ENCODE data around the gene CD44.
A peak's percentile ranks its signal among the peaks of the same experiment; 100 is the strongest.

CD44 gene

GRCh38 chr11:35154952-35155351, 16.0 kb downstream of the CD44 start:
- DNase-seq: no peak
- Histone ChIP-seq H3K27ac (ENCODE audit: insufficient read depth, low read length, poor library complexity, severe bottlenecking) (no peak overlapping the region), H3K4me1 (ENCODE audit: control insufficient read depth, insufficient read depth, low read length, poor library complexity, severe bottlenecking) (peaks cover 93% of the 10 kb centered on the region), H3K4me3 (ENCODE audit: insufficient read depth, low read depth, low read length, poor library complexity, severe bottlenecking) (no peak overlapping the region), H3K36me3 (ENCODE audit: control insufficient read depth, insufficient read depth, low read length) (peaks cover 32% of the 10 kb centered on the region), H3K27me3 (replicated peaks; ENCODE audit: control insufficient read depth, insufficient read depth, low read length, poor library complexity, severe bottlenecking) (no peaks in the 10 kb centered on the region), H3K9me3 (ENCODE audit: control insufficient read depth, low read length) (no peaks in the 10 kb centered on the region)

GRCh38 chr11:35155677-35156076, 16.7 kb downstream of the CD44 start:
- Histone ChIP-seq H3K4me3 (ENCODE audit: insufficient read depth, low read depth, low read length, poor library complexity, severe bottlenecking) (no peak overlapping the region), H3K27ac (ENCODE audit: insufficient read depth, low read length, poor library complexity, severe bottlenecking) (peak overlapping the region; percentile 20), H3K27me3 (replicated peaks; ENCODE audit: control insufficient read depth, insufficient read depth, low read length, poor library complexity, severe bottlenecking) (no peaks in the 10 kb centered on the region), H3K9me3 (ENCODE audit: control insufficient read depth, low read length) (no peaks in the 10 kb centered on the region), H3K4me1 (ENCODE audit: control insufficient read depth, insufficient read depth, low read length, poor library complexity, severe bottlenecking) (peaks cover 92% of the 10 kb centered on the region), H3K36me3 (ENCODE audit: control insufficient read depth, insufficient read depth, low read length) (peaks cover 30% of the 10 kb centered on the region)
- no peak for DNase-seq

- Histone ChIP-seq H3K36me3 (ENCODE audit: control insufficient read depth, insufficient read depth, low read length) (peaks cover 34% of the 10 kb centered on the region), H3K4me1 (ENCODE audit: control insufficient read depth, insufficient read depth, low read length, poor library complexity, severe bottlenecking) (peaks cover 92% of the 10 kb centered on the region), H3K27ac (ENCODE audit: insufficient read depth, low read length, poor library complexity, severe bottlenecking) (peak overlapping the region; percentile 99), H3K27me3 (replicated peaks; ENCODE audit: control insufficient read depth, insufficient read depth, low read length, poor library complexity, severe bottlenecking) (no peaks in the 10 kb centered on the region), H3K4me3 (ENCODE audit: insufficient read depth, low read depth, low read length, poor library complexity, severe bottlenecking) (no peak overlapping the region), H3K9me3 (ENCODE audit: control insufficient read depth, low read length) (no peaks in the 10 kb centered on the region)
- no peak for DNase-seq
Measured at GRCh38 chr11:35157814-35158700, 19.1 kb downstream of the CD44 start.

GRCh38 chr11:35158701-35159510, 19.9 kb downstream of the CD44 start:
- DNase-seq: no peak
- peaks cover 26% of the 10 kb centered on the region for H3K36me3 ChIP-seq (ENCODE audit: control insufficient read depth, insufficient read depth, low read length)

DNA sequence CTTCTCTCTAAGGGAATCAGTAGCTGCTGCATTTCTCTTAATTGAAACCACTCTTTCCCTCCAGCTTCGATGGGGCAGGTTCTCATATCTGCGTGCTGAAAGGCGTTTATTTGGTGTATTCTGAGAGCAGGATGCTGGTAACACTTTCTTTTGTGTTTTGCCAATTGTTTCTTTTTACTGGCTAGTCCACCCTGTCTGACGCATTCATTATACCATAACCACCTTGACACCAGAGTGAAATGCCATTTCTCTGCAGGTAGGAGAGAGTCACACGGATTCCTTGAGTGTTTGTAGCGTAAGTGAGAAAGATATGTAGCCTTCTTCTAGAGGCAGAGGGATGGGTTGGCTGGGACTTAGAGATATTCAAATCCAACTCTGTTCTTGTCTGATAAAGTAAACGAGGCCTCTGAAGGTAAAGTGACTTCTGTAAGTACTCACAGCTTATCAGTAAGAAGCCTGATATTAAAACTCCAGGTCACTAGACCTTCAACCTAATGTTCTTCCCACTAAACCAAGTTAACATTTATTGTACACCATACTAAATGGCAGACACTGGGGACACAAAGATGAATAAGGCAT, 21.4 kb downstream of the CD44 start:
- Histone ChIP-seq H3K9me3 (ENCODE audit: control insufficient read depth, low read length) (no peaks in the 10 kb centered on the region), H3K27me3 (replicated peaks; ENCODE audit: control insufficient read depth, insufficient read depth, low read length, poor library complexity, severe bottlenecking) (no peaks in the 10 kb centered on the region), H3K4me3 (ENCODE audit: insufficient read depth, low read depth, low read length, poor library complexity, severe bottlenecking) (no peak overlapping the region), H3K27ac (ENCODE audit: insufficient read depth, low read length, poor library complexity, severe bottlenecking) (peak overlapping the region; percentile 99), H3K36me3 (ENCODE audit: control insufficient read depth, insufficient read depth, low read length) (peaks cover 17% of the 10 kb centered on the region), H3K4me1 (ENCODE audit: control insufficient read depth, insufficient read depth, low read length, poor library complexity, severe bottlenecking) (peaks cover 94% of the 10 kb centered on the region)
- DNase-seq: no peak

More at GRCh38 chr11:35158701-35159510, 19.9 kb downstream of the CD44 start:
- Histone ChIP-seq H3K27me3 (replicated peaks; ENCODE audit: control insufficient read depth, insufficient read depth, low read length, poor library complexity, severe bottlenecking) (no peaks in the 10 kb centered on the region), H3K4me3 (ENCODE audit: insufficient read depth, low read depth, low read length, poor library complexity, severe bottlenecking) (no peak overlapping the region), H3K27ac (ENCODE audit: insufficient read depth, low read length, poor library complexity, severe bottlenecking) (peak overlapping the region; percentile 99), H3K4me1 (ENCODE audit: control insufficient read depth, insufficient read depth, low read length, poor library complexity, severe bottlenecking) (peaks cover 92% of the 10 kb centered on the region), H3K9me3 (ENCODE audit: control insufficient read depth, low read length) (no peaks in the 10 kb centered on the region)

DNA sequence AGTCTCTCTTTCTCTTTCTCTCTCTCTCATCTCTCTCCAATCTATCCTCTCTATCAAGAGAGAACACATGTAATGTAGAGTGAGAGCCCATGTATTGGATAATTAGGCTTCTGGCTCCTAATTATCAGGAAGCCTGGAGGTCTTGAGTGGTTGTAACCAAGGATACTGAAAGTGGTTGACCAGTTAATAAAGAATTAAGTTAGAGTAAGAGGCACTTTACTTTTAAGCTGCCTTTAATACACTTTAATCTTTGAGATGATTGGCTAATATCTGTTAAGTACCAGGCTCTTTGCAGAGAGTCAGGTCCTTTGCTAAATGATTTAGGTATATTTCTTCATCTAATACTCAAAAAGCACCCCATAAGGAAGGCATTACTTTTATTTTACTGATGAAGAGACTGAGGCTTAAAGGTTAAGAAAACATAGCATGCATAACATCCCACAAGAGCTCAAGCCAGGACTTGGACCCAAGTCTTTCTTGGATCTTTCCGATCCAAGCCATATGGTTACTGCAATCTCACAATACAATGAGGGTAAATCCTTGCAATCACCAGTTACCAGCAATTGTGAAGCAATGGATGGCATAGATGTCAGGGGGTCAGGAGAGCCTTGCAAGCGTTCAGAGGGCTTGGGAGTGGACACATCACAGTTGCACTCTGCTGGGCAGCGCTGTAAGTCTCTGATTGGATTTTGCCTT, 22.1 kb downstream of the CD44 start:
- Histone ChIP-seq H3K4me1 (ENCODE audit: control insufficient read depth, insufficient read depth, low read length, poor library complexity, severe bottlenecking) (peaks cover 91% of the 10 kb centered on the region), H3K4me3 (ENCODE audit: insufficient read depth, low read depth, low read length, poor library complexity, severe bottlenecking) (no peak overlapping the region), H3K27me3 (replicated peaks; ENCODE audit: control insufficient read depth, insufficient read depth, low read length, poor library complexity, severe bottlenecking) (no peaks in the 10 kb centered on the region), H3K36me3 (ENCODE audit: control insufficient read depth, insufficient read depth, low read length) (peaks cover 17% of the 10 kb centered on the region), H3K27ac (ENCODE audit: insufficient read depth, low read length, poor library complexity, severe bottlenecking) (peak overlapping the region; percentile 99), H3K9me3 (ENCODE audit: control insufficient read depth, low read length) (no peaks in the 10 kb centered on the region)
- no peak for DNase-seq

DNA sequence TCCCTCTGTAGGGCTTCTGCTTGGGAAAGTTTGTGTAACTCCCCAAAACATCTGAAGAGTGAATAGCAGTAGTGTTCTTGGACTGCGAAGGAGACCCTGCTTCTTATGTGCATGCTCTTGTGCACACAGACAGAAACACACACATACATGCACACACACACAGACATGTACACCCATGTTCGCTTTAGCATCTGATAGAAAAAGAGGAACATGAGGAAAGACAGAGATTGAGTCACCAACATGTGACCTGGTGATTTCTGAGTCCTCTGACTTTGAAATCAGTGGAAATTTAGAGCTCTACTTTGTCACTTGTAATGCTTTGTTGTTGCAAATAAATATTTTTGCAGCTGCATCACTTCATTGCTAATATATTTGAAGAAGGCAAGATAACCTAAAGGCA, 23.8 kb downstream of the CD44 start:
- H3K27me3 ChIP-seq (replicated peaks; ENCODE audit: control insufficient read depth, insufficient read depth, low read length, poor library complexity, severe bottlenecking): no peaks in the 10 kb centered on the region

GRCh38 chr11:35163209-35163608, 24.2 kb downstream of the CD44 start:
- Histone ChIP-seq H3K4me1 (ENCODE audit: control insufficient read depth, insufficient read depth, low read length, poor library complexity, severe bottlenecking) (peaks cover 95% of the 10 kb centered on the region), H3K4me3 (ENCODE audit: insufficient read depth, low read depth, low read length, poor library complexity, severe bottlenecking) (peak overlapping the region; percentile 13), H3K9me3 (ENCODE audit: control insufficient read depth, low read length) (no peaks in the 10 kb centered on the region), H3K27me3 (replicated peaks; ENCODE audit: control insufficient read depth, insufficient read depth, low read length, poor library complexity, severe bottlenecking) (no peaks in the 10 kb centered on the region), H3K27ac (ENCODE audit: insufficient read depth, low read length, poor library complexity, severe bottlenecking) (peak overlapping the region; percentile 99), H3K36me3 (ENCODE audit: control insufficient read depth, insufficient read depth, low read length) (peaks cover 11% of the 10 kb centered on the region)
- no peak for DNase-seq

More for the DNA sequence above, 23.8 kb downstream of the CD44 start:
- peak overlapping the region; percentile 99 for H3K27ac ChIP-seq (ENCODE audit: insufficient read depth, low read length, poor library complexity, severe bottlenecking)
- no peak for DNase-seq
- H3K9me3 ChIP-seq (ENCODE audit: control insufficient read depth, low read length): no peaks in the 10 kb centered on the region
- no peak overlapping the region for H3K4me3 ChIP-seq (ENCODE audit: insufficient read depth, low read depth, low read length, poor library complexity, severe bottlenecking)
- H3K36me3 ChIP-seq (ENCODE audit: control insufficient read depth, insufficient read depth, low read length): peaks cover 13% of the 10 kb centered on the region
- peaks cover 95% of the 10 kb centered on the region for H3K4me1 ChIP-seq (ENCODE audit: control insufficient read depth, insufficient read depth, low read length, poor library complexity, severe bottlenecking)

DNA sequence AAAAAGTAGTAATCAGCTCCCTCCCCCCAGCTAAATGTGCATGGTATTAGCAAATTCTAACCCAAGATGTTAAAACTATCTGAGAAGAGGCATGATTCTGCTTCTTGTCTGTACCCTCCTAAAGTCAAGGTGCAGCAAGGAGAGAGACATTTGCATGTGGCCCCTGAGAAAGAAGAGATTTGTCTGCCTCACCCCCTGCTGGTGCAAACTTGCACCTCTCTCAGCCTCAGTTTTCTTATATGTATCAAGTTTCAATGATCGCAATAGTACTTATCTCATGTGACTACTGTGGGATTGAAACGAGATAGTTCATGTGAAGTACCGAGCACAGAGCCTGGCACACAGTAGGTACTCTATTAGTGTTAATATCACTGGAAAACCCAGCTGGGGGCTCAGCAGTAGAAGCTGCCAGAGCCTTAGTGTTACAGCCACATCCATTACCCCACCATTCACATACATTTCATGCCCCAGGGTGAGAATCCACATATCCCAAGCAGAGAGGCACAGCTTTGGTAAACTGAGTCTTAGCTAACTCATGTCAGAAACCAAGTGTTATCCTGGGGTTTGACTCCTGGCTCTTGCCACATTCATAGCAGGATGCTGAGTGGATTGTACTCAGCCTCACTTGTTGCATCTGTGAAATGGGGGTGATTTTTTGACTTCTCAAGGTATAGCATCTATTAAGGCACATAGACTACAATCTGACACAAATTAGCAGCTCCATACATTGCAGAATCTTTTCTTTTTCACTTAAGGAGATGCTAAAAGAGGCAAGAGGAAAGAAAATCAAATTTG, 24.9 kb downstream of the CD44 start:
- no peaks in the 10 kb centered on the region for H3K27me3 ChIP-seq (replicated peaks; ENCODE audit: control insufficient read depth, insufficient read depth, low read length, poor library complexity, severe bottlenecking)
- peaks cover 8% of the 10 kb centered on the region for H3K36me3 ChIP-seq (ENCODE audit: control insufficient read depth, insufficient read depth, low read length)
- H3K9me3 ChIP-seq (ENCODE audit: control insufficient read depth, low read length): no peaks in the 10 kb centered on the region
- H3K4me1 ChIP-seq (ENCODE audit: control insufficient read depth, insufficient read depth, low read length, poor library complexity, severe bottlenecking): peaks cover 95% of the 10 kb centered on the region
- peak overlapping the region; percentile 13 for H3K4me3 ChIP-seq (ENCODE audit: insufficient read depth, low read depth, low read length, poor library complexity, severe bottlenecking)
- H3K27ac ChIP-seq (ENCODE audit: insufficient read depth, low read length, poor library complexity, severe bottlenecking): peak overlapping the region; percentile 99
- peak in 1 of 3 donors; percentile 27 for DNase-seq
